Measurements from ENCODE around the gene CEP68. TPM values are rescaled to one million over a fixed set of nuclear protein-coding genes. Genes with fewer than 3 reads are reported as not detected.

The CEP68 gene
- total RNA-seq (2022; extraction: Qiagen RNA extraction) = 7.5 to 12.6 TPM (median 10.4 TPM) in 5 replicates

GRCh38 chr2:65056215-65057053 is at the start of gene CEP68:
TSS of gene CEP68 (plus strand) at chr2:65056416. CDS start at chr2:65069445, 13,029 bp downstream.

DNA sequence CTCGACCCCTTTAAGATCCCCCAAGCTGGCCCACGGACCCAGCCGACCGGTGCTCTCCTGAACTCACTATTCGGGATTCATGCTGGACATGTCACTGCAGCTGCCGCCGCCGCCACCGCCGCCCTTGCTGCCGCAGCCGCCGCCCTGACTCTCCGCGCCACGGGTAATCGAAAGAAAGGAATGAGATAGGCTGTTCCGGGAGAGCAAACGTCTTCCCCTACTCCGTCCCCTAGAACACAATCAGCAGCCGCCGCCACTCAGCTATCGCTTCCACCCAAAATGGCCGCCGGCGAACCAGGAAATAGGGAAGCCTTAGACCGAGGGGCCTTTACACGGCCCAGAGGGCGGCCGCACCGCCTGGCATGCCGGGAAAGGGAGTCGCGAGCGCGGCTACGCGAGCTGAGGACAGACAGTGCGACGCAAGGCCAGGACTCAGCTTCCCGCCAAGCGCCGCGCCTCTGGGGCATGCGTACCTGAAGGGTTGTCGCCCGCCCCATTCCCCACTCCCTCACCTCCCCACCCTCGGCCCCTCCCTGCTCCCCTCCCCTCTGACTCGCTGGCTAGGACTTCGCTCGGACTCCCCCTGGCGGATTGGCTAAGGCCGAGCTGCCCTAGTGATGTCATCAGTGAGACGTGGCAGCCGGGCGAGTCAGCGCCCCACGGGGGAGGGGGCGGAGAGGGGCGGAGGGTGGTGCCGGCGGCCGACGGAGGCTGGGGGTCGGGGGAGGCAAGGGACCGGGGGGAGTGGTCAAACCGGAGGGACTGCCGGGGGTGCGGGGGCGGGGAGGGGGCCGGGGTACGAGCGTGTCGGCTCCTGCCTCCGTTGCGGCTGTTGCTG is 73.8 kb downstream of the CEP68 start, which contains the start of gene RAB1A:
Gene RAB1A, minus strand, starts transcription at position 281 of the 838 bp plus-strand sequence. Its CDS starts 191 bp downstream, at position 90.

Other genes with a start within 250 kb of the CEP68 start
- 10.1 to 12.7 TPM (median 10.9 TPM) in 5 replicates for gene SLC1A4, start 67.0 kb upstream of the CEP68 start, total RNA-seq (2022; extraction: Qiagen RNA extraction)
- gene RAB1A, start 73.7 kb downstream of the CEP68 start, total RNA-seq (2022; extraction: Qiagen RNA extraction) = 228 to 246 TPM (median 245 TPM) in 5 replicates
- gene ACTR2, start 171.4 kb downstream of the CEP68 start, total RNA-seq (2022; extraction: Qiagen RNA extraction) = 132 to 176 TPM (median 160 TPM) in 5 replicates